ENCODE data around the gene PFN3.

The PFN3 gene

DNA sequence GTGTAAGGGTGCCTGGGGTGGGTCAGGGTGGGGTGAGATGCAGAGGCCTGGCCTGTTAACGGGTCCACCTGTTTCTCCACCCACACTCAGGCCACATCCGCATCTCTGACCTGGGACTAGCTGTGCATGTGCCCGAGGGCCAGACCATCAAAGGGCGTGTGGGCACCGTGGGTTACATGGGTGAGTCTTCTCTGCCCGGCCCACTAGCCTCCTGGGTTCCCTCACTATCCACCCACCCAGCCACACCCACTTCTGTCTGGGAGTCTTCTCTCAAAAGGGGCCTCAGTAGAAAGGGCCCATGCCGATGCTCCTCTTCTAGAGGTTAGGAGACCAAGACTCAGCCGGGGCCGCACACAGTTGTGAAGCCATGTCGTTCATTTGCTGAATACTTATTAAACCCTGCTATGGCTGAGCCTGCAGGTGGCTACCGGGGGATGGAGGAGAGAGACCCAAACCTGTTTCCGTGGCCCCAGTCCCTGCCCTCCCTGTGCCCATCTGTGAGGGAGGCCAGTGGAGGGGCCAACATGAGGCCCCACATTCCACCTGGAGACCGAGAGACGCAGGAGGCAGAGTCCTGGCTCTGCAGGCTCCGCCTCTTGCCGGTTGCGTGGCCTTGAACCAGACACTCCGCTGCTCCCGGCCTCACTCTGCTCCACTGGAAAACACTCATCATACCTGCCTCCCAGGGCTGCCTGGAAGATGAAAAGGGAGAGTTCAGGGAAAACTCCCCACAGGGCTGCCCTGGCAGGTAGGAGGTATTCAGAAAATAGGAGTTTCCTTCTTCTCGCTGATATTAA lies 34.7 kb upstream of the PFN3 start:
- no peak overlapping the region for H3K4me2 ChIP-seq (ENCODE audit: low read length)
- peaks cover 38% of the 10 kb centered on the region for H3K36me3 ChIP-seq (replicated peaks; ENCODE audit: low read depth, low read length)
- H3K79me2 ChIP-seq (ENCODE audit: low read length) = peaks cover 4% of the 10 kb centered on the region
- H3K4me1 ChIP-seq (ENCODE audit: low read length) = peaks cover 19% of the 10 kb centered on the region
- H3K27ac ChIP-seq (ENCODE audit: low read length) = no peak overlapping the region
- H2AFZ ChIP-seq (ENCODE audit: low read depth, low read length) = no peak overlapping the region
- no peaks in the 10 kb centered on the region for H3K9me3 ChIP-seq (ENCODE audit: insufficient read depth, low read length)
- no peaks in the 10 kb centered on the region; the same call in 1 of the 2 replicates for H4K20me1 ChIP-seq (ENCODE audit: insufficient read depth, low read length)
- H3K27me3 ChIP-seq (ENCODE audit: low read depth, low read length) = no peaks in the 10 kb centered on the region
- TF ChIP-seq EZH2phosphoT487 (IDR thresholded peaks at IDR 0.05; ENCODE audit: low read depth) = no peak
- TF ChIP-seq, protein P1, sequence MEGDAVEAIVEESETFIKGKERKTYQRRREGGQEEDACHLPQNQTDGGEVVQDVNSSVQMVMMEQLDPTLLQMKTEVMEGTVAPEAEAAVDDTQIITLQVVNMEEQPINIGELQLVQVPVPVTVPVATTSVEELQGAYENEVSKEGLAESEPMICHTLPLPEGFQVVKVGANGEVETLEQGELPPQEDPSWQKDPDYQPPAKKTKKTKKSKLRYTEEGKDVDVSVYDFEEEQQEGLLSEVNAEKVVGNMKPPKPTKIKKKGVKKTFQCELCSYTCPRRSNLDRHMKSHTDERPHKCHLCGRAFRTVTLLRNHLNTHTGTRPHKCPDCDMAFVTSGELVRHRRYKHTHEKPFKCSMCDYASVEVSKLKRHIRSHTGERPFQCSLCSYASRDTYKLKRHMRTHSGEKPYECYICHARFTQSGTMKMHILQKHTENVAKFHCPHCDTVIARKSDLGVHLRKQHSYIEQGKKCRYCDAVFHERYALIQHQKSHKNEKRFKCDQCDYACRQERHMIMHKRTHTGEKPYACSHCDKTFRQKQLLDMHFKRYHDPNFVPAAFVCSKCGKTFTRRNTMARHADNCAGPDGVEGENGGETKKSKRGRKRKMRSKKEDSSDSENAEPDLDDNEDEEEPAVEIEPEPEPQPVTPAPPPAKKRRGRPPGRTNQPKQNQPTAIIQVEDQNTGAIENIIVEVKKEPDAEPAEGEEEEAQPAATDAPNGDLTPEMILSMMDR (IDR thresholded peaks at IDR 0.05; ENCODE audit: low read depth, low read length) = no peak
- no peak overlapping the region for H3K4me3 ChIP-seq (ENCODE audit: low read length)
- no peak overlapping the region for H3K9ac ChIP-seq (ENCODE audit: low read length)

DNA sequence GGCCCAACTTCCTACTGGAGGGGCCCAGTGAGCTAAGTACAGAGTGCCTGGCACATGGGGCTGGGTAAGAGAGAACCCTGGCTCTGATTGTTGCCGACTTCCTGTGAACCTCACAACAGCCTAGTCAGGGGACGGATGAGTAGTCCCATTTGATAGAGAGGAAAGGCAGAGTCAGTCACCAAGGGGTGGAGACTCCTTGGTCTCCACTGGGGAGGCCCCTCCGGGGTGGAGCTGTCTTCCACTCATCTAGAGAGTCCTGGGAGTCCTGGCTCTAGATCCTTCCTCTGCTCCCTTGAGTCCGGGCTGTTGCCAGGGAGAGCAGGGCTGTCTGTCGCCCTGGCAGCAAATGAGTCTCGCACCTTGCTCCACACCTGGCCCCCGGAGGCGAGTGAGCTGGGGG lies 34.0 kb upstream of the PFN3 start:
- Histone ChIP-seq H3K36me3 (replicated peaks; ENCODE audit: low read depth, low read length) (peaks cover 38% of the 10 kb centered on the region), H3K4me1 (ENCODE audit: low read length) (peaks cover 26% of the 10 kb centered on the region)

DNA sequence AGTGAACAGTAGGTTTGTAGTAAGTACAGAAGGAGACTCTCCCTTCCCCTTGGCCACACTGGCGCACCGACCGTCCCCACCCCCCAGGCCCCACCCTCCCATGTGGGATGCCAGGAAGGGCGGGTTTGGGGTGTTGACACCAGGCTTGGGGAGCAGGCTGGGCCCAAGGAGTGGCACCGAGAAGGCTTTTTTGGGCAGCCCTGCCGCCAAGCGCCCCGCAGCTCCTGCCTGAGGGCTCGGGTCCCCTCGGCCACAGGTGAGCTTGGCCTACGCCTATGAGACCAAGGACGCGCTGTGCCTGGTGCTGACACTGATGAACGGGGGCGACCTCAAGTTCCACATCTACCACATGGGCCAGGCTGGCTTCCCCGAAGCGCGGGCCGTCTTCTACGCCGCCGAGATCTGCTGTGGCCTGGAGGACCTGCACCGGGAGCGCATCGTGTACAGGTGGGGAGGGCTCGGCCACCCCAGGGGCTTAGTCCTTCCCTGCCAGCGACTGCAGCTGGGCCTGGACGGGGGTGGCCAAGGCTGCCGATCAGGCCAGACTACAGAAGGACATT lies 33.3 kb upstream of the PFN3 start:
- Histone ChIP-seq H3K4me2 (ENCODE audit: low read length) (no peak overlapping the region), H3K27ac (ENCODE audit: low read length) (no peak overlapping the region), H3K9me3 (ENCODE audit: insufficient read depth, low read length) (no peaks in the 10 kb centered on the region), H3K36me3 (replicated peaks; ENCODE audit: low read depth, low read length) (peaks cover 38% of the 10 kb centered on the region), H3K4me3 (ENCODE audit: low read length) (no peak overlapping the region), H3K27me3 (ENCODE audit: low read depth, low read length) (no peaks in the 10 kb centered on the region), H3K79me2 (ENCODE audit: low read length) (peaks cover 18% of the 10 kb centered on the region), H3K9ac (ENCODE audit: low read length) (no peak overlapping the region), H4K20me1 (ENCODE audit: insufficient read depth, low read length) (peaks cover 13% of the 10 kb centered on the region), H2AFZ (ENCODE audit: low read depth, low read length) (no peak overlapping the region), H3K4me1 (ENCODE audit: low read length) (peaks cover 33% of the 10 kb centered on the region)
- TF ChIP-seq, protein P1 (IDR thresholded peaks at IDR 0.05; ENCODE audit: low read depth, low read length) = no peak
- TF ChIP-seq EZH2phosphoT487 (IDR thresholded peaks at IDR 0.05; ENCODE audit: low read depth) = no peak

More for the DNA sequence above, 34.0 kb upstream of the PFN3 start:
- Histone ChIP-seq H2AFZ (ENCODE audit: low read depth, low read length) (no peak overlapping the region), H3K79me2 (ENCODE audit: low read length) (peaks cover 11% of the 10 kb centered on the region), H3K27me3 (ENCODE audit: low read depth, low read length) (no peaks in the 10 kb centered on the region), H3K4me2 (ENCODE audit: low read length) (no peak overlapping the region), H3K4me3 (ENCODE audit: low read length) (no peak overlapping the region), H4K20me1 (ENCODE audit: insufficient read depth, low read length) (peaks cover 7% of the 10 kb centered on the region), H3K9me3 (ENCODE audit: insufficient read depth, low read length) (no peaks in the 10 kb centered on the region), H3K27ac (ENCODE audit: low read length) (no peak overlapping the region), H3K9ac (ENCODE audit: low read length) (no peak overlapping the region)
- no peak for TF ChIP-seq EZH2phosphoT487 (IDR thresholded peaks at IDR 0.05; ENCODE audit: low read depth)
- TF ChIP-seq, protein P1 (IDR thresholded peaks at IDR 0.05; ENCODE audit: low read depth, low read length) = no peak

DNA sequence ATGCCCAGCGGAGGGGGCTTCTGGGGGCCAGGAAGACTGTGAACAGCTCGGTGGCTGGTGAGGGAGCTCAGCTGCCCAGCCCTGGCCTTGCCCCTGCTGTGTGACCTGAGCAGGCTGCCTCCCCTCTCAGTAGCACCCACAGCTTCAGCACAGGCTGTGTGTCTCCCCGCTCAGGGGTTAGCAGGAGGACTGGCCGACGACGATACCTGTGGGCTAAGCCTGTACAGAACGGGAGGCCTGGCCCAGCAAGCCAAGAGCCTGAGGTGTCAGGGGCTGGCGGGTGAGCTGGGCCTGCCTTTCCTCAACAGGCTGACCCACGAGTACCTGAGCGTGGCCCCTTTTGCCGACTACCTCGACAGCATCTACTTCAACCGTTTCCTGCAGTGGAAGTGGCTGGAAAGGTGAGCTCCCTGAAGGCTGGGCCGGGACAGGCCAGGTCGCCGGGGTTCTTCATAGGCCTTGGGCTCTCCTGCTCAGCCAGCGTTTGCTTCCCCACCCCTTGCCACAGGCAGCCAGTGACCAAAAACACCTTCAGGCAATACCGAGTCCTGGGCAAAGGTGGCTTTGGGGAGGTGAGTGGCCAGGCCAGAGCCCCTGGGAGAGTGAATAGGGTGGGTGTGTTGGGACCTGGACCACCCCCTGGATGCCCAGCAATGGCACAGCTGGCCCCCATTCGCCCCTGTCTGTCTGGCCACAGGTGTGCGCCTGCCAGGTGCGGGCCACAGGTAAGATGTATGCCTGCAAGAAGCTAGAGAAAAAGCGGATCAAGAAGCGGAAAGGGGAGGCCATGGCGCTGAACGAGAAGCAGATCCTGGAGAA lies 32.6 kb upstream of the PFN3 start:
- Histone ChIP-seq H3K79me2 (ENCODE audit: low read length) (peaks cover 25% of the 10 kb centered on the region), H3K4me1 (ENCODE audit: low read length) (peaks cover 40% of the 10 kb centered on the region), H3K9me3 (ENCODE audit: insufficient read depth, low read length) (no peaks in the 10 kb centered on the region), H2AFZ (ENCODE audit: low read depth, low read length) (no peak overlapping the region), H4K20me1 (ENCODE audit: insufficient read depth, low read length) (peaks cover 17% of the 10 kb centered on the region), H3K4me3 (ENCODE audit: low read length) (no peak overlapping the region), H3K27ac (ENCODE audit: low read length) (no peak overlapping the region), H3K9ac (ENCODE audit: low read length) (no peak overlapping the region), H3K27me3 (ENCODE audit: low read depth, low read length) (no peaks in the 10 kb centered on the region), H3K4me2 (ENCODE audit: low read length) (no peak overlapping the region), H3K36me3 (replicated peaks; ENCODE audit: low read depth, low read length) (peaks cover 39% of the 10 kb centered on the region)
- TF ChIP-seq, protein P1 (IDR thresholded peaks at IDR 0.05; ENCODE audit: low read depth, low read length) = no peak
- TF ChIP-seq EZH2phosphoT487 (IDR thresholded peaks at IDR 0.05; ENCODE audit: low read depth) = no peak

Data from OCI-LY3 (cell line).